ENCODE results near the gene KRT84.

The KRT84 gene, protein sequence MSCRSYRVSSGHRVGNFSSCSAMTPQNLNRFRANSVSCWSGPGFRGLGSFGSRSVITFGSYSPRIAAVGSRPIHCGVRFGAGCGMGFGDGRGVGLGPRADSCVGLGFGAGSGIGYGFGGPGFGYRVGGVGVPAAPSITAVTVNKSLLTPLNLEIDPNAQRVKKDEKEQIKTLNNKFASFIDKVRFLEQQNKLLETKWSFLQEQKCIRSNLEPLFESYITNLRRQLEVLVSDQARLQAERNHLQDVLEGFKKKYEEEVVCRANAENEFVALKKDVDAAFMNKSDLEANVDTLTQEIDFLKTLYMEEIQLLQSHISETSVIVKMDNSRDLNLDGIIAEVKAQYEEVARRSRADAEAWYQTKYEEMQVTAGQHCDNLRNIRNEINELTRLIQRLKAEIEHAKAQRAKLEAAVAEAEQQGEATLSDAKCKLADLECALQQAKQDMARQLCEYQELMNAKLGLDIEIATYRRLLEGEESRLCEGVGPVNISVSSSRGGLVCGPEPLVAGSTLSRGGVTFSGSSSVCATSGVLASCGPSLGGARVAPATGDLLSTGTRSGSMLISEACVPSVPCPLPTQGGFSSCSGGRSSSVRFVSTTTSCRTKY

DNA sequence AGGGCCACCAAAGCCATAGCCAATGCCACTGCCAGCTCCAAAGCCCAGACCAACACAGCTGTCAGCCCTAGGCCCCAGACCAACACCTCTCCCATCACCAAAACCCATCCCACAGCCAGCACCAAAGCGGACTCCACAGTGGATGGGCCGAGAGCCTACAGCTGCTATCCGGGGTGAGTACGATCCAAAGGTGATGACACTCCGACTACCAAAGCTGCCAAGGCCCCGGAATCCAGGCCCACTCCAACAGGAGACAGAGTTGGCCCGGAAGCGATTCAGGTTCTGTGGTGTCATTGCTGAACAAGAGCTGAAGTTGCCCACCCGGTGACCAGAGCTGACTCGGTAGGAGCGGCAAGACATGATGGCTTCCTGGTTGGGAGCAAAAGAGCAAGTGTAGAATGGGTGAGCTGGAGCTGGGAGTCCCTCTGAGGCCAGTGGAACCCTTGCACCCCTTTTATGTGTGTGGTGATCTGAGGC lies at the start of gene KRT84:
KRT84 (minus strand) TSS at position 427 of the 477 bp plus-strand sequence; CDS start at position 360, 67 bp downstream.
- no peak for DNase-seq (ENCODE audit: low read depth in 2 of 2)

DNA sequence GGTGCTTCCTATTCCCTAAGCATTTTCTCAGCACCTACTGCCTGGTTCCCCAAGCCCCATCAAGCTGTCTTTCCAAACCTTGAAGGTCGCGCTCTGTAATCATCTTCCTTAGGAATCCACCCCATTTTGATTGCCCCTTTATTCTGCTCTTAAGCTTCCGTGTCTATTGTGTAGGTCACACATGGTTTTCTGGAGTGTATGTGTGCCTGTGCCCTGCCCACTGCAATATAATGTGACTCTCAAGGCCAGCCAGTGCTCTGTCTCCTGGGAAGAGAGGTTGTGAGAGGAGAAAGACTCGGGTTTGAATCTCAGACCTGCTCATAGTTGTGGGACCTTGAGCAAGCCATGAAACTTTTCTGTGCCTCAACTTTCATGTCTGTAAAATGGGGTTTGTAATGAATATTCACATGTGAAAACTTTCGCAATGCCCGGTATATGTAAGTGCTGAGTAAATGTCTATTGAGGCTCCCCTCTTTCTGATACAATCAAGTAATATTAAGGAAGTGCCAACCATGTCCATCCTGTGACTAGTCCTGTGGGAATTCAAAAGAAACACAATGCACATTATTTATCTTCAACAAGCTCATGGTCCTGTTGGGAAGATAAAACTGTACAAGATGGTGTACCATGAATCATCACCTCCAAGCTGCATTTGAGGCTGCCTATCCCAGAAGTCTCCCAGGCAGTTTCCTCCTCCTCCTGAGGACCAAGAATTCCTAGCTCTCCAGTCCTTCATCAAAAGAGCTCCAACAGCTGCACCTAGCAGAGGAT lies 49.5 kb upstream of the KRT84 start:
- no peak for DNase-seq (ENCODE audit: low read depth in 2 of 2)

DNA sequence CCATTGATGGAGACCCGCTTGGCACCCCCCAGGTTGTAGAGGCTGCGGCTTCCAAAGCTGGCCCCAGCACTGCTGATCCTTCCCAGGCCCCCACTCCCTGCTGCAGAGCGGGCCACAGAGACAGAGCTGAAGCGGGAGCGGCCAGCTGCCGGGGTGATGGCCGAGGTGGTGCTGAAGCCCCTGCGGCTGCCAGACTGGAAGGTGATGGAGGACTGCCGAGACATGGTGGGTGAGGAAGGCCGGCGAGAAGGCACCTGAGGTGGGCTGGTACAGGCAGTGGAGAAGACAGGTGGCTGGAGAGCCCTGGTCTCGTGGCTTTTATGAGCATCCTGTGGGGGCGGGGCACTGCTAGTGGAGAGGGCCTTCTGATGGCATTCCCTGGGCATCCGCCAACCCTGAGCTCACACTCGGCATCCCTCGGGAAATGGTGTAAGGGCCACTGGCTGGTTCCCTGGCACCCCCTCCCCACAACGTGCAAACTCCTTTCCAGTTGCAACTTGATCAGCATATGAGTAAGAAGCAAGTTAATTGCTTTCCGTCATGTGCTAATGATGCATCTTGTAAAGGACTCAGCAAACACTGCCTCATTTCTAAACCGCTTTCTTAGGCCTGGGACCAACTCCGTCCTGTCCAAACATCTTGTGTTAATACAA lies 48.8 kb upstream of the KRT84 start, which contains the start of gene KRT75:
KRT75 (minus strand) TSS at position 291 of the 653 bp plus-strand sequence; CDS start at position 224, 67 bp downstream.
- no peak for DNase-seq (ENCODE audit: low read depth in 2 of 2)

DNA sequence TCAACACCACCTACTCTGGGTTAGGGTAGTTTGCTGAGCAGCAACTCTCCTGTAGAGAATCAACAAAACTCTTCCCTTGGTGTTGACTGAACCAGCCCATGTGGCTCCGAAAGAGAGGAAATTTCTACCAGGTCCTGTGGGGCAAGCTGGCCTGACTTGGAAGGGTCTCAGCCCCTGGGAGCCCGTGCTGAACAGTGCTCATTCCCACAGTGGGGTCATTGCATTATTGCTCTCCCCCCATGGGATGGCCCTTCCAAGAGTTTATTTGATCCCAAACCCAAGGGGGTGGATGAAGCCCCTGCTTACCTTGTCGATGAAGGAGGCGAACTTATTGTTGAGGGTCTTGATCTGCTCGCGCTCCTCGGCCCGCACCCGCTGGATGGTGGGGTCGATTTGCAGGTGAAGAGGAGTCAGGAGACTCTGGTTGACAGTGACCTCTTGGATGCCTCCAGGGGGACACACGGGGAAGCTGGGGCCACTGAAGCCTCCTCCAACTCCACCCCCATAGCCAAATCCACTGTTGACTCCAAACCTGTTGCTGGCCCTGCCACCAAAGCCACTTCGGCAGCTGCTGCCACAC lies 48.1 kb upstream of the KRT84 start:
- no peak for DNase-seq (ENCODE audit: low read depth in 2 of 2)

DNA sequence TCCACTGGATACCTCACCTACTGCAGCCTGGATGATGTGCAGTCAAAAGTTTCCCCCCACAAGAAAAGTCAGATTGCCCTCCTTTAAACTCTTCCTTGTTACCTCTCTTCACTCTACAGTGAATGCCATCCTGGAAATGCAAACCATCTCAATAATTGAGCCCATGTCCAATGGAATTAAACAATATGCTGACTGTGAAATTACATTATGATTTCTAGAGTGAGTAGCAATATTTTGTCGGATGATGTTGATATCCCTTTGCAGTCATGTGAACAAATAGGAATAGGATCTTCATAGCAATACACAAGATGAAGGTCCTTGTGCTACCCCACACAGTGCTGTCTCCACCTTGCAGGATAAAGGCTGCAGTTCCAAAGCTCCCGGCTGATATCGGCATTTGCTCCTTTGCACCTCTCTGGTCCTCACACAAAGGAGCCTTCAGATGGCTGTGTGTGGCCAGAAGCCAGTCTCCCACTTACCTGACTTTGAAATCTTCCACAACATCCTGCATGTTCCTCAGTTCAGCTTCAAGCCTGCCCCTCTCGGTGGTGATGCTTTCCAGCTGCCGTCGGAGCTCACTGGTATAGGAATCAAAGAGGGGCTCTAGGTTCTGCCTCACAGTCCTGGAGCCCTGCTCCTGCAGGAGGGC lies 47.2 kb upstream of the KRT84 start:
- DNase-seq (ENCODE audit: low read depth in 2 of 2): no peak

DNA sequence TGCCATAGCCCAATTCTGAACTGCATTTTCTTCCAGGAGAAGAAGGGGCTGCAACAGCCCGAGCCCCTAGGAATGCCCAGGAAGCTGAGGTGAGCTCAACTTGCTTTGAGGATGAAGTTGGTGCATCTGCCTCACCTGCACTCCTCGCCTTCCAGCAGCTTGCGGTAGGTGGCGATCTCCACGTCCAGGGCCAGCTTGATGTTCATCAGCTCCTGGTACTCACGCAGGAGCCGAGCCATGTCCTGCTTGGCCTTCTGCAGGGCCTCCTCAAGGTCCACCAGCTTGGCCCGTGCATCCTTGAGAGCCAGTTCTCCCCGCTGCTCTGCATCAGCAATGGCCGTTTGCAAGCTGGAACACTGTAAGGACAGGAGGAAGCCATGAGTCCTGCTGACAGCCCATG lies 42.7 kb upstream of the KRT84 start:
- no peak for DNase-seq (ENCODE audit: low read depth in 2 of 2)

DNA sequence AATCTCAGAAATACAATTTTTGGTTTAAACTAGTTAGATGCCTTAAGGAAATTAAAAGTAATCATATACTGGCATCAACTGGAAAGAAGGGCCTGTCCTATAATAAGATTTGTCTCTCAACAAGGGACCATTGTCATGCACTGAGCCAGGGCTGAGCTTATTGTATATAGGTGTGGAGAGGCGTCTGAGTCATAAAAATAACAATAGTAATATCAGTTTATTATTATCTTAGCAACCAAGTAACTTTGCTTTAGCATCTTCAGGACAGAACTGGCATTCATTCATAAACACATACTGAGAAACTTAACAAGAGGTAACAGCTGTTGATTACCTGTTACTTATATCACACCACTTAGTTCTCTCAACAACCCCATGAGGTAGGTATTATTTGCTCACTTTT lies 41.6 kb upstream of the KRT84 start:
- DNase-seq (ENCODE audit: low read depth in 2 of 2): no peak

DNA sequence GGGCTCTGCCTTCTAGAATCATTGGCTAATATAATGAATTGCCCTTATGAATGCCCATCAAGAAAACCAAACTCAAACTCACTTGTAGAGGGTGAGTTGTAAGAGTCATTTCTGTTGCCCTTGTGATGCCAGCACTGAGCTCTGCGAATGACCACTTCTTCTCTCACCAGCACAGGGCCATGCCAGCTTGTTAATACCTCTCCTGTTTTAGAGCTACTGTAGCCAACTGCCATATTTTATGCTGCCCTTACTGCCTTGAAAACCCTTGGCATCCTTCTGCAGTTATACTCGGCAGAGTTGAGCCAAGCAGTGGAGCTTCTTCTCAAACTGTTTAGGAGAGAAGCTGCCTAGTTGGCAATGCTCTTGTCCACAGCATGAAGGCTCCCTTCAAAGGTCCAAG lies 40.6 kb upstream of the KRT84 start:
- no peak for DNase-seq (ENCODE audit: low read depth in 2 of 2)

DNA sequence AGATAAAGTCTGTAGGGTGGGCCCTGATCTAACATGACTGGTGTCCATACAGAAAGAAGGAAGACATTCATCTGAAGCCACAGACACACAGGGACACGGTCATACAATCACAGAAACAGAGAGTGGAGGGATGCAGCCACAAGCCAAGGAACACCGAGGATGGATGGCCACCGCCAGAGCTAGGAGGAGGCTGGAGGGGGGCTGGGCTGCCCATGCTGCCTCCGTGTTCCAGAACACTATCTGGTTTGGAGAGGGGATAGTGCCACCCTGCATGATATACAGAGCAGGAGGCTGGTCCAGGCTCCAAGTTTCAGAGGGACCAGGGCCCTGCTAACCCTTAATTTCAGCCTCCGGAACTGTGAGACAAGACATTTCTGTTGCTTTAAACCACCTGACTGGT lies 40.0 kb upstream of the KRT84 start:
- no peak for DNase-seq (ENCODE audit: low read depth in 2 of 2)

DNA sequence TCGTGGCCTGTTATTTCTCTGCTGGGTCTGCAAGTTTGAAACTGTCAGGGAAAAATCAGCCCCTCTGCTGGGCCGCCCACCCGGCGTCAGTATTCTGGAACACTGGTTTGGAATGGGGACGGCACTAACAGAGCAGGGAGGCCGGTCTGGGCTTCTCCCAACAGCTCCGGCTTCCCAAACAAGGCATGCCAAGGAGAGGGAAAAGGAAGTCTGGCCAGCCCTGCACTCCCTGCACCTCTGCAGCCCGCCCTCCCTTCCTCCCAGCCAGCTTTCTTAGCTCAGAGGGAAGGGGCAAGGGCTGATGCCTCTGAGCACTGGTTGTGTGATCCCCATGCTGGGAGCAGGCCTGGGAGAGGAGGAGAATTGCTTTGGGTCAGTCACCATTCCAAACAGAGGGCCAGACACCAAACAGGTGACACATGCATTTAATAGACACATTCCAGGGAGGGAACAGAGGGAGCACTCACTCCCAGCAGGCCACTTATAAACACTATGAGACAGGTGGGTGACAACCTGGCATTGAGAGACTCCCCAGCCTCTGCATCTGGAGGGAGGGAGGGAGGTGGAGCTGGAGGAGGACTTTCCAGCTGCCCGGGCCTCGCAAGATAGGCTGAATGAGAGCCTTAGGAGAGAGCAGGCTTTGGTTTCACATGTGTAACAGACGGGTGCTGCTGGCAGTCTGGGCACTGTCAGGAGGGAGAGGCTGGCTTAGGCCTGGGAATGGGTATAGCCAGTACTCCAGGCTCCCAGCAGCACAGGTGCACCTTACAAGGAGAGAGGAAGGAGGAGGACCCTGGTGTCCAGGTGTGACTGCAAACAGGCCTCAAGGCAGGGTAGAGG lies 38.4 kb upstream of the KRT84 start:
- no peak for DNase-seq (ENCODE audit: low read depth in 2 of 2)

DNA sequence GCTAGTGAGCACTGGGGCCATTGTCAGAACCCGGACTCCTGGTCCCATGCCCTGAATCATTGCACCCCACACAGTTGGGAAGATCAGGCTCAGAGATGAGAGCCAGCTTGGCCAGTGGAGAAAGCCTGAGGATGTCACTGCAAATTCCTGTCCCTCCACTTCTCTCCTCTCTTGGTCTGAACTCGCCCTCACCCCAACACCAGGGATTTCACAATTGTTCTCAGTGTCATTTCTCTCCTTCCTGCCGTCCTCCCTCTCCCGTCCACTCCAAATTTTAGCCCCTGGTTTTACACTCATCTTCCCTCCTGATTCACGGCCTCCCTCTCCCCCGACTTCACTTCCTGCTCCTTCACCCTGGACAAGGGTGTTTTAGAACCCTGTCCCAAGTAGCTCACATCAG lies 37.6 kb upstream of the KRT84 start:
- DNase-seq (ENCODE audit: low read depth in 2 of 2): no peak

DNA sequence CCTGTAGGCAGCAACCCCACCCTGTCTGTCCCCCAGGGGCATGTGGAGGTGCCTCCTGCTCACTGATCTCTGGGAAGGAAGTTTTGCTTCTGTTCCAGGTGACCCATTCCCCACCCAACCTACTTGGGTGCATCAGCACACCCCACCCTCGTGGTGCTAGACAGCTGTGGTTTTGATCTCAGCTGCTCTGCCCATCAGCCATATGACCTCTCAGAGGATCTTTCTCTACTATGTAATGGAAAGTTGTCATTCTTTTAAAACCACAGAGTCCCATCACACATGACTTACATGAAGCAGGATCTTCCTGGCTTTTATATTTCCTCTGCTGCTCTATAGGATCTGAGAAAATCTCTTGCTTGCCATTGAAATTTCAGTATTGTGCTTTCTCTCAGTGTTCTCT lies 34.2 kb upstream of the KRT84 start:
- no peak for DNase-seq (ENCODE audit: low read depth in 2 of 2)

DNA sequence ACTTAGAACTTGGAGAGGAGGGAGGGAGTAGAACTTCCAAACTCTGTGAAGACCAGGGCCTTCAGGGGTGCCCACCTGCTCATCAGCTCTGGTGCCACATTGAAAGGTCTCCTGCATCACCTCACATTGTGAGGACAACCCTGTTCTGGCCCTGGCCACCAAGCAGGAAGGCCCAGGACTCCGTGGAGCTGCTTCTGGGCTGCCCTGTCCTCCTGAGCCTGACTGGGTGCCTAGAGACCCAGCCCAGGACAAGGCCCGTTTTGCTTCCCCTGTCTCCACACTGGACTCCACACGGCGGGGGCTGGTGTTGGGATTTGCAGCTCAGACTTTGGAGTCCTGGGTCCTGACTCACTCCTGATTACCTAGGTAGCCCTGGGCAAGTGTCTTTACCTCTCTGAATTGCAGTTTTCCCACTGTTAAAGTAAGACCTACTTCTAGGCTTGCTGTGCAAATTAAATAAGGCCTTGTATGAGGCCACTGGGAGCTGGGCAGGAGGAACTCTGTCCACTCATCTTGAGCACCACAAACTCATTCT lies 33.2 kb upstream of the KRT84 start:
- DNase-seq (ENCODE audit: low read depth in 2 of 2): no peak

DNA sequence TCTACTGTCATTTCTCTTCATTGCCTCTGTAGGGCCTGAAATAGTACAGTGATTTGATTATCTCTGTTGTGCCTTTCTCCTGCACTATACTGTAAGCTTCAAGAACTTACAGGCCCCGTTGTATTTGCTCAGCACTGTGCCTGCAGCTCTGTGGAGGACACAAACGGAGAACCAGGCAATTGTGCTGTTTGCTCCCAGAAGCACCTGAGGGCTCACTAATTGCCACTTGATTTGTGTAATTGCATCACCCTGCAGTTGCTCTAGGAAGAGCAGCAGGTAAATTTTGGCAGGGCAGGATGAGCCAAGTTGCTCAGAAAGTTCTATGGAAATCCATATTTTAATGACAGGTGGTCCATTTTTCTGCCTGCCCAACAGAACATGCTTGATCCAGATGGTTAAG lies 32.3 kb upstream of the KRT84 start:
- no peak for DNase-seq (ENCODE audit: low read depth in 2 of 2)

DNA sequence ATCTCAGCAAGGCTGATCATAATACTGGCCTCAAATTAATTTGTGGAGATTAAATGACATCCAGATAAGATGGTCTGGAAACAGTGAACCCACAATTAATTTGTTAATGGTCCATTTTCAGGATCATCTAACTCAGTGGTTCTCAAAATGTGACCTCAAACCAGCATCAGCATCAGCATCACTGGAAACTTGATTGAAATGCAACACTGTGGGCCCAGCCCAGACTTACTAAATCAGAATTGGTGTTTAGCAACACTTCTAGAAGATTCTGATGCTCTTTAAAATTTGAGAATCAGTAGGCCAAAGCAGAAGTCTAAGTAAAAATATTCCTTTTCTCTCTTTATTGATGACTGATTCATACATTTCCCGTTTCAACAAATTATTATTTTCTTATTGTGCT lies 31.3 kb upstream of the KRT84 start:
- DNase-seq (ENCODE audit: low read depth in 2 of 2): no peak

DNA sequence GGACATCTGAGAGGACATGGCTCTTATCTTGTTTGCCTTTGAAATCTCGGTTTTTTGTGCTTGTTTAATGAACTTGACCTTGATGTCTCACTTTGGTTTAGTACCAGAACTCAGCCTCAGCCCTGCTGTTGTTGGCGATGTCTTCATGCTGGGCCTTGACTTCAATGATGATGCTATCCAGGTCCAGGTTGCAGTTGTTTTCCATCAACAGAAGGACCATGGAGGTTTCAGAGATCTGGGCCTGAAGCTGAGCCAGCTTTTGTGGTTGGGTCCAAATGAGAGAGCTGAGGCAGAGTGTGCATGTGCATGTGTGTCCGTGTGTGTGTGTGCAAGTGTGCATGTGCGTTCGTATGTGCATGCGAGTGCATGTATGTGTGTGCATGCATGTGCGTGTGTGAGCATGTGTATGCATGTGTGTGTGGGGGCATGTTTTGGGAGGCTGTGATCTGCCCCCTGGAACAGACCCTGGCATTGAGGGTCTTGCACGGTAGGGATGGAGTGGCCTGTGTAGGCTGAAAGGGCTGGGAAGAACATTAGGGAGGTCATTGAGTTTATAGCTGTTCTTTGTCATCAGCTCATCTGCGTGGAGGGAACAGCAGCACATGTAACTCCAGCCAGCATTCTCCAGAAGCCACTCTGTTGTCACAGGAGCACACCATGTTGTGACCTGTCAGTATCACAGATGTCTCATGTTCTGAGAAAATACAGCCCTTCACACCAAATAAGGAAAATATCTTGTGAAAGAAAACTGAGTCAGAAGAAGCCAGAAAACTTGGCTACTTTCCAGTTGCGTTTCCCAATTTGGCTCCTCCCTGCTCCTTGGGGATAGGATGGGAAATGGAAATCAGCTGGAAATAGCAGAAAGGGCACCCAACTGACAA lies 30.7 kb upstream of the KRT84 start:
- DNase-seq (ENCODE audit: low read depth in 2 of 2): no peak

DNA sequence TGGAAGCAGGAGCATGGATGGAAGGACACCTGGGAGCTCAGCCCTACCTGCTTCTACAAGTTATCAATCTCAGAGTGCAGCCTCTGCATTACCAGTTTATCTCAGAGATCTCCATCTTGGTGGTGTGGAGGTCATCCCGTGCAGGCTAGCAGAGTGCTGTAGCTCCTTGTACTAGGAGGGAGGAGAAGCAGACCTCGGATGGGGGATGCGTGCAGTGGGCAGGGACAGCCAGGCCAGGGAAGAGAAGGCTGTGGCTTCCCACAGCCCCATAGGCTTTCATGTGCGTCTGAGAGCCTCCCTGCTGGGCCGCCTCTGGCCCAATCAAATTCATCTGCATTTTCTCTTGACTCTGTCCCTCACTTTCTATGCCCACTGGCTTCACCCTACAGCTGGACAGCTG lies 29.5 kb upstream of the KRT84 start:
- no peak for DNase-seq (ENCODE audit: low read depth in 2 of 2)

DNA sequence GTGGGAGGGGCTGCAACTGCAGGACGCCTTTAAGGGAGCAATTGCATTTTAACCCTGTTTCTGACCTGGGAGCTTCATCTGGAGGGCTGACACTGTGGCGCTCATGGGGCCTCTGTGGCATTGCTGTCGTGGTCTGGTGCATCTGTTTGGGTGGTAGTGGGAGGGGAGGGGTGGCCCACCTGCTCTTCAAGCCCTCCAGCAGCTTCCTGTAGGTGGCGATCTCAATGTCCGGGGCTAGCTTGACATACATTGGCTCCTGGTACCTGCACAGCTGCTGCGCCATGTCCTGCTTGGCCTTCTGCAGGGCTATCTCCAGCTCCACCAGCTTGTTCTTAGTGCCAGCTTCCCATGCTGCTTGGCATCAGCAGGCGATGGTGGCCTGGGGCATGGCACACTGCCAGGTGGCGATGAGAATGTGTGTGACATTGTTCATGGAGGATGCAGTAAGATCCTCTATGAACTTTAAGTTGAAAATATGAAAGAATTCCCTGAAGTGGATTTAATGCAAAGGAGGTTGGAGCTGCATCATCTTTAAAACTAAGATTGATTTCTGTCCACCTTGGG lies 28.4 kb upstream of the KRT84 start:
- DNase-seq (ENCODE audit: low read depth in 2 of 2): no peak

DNA sequence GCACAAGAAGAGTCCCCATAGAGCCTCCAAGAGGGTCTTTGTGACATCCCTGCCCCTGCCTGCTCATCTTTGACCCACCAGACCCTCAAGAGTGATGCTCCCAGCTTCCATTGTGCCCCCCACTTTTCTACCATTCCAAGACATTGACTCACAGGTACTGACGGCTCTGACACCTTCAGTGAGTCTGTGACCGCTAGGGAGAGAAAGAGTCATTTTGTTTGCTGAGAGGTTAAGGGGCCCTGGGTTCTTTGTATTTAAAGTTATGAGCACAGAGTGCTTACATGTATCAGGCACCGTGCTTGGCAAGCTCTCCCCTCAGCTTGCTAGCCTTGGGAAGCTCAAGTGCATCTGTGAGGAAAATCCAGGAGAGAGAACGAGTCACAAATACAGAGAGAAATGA lies 27.8 kb upstream of the KRT84 start:
- no peak for DNase-seq (ENCODE audit: low read depth in 2 of 2)
